ENCODE results near the gene IL16. TPM values are rescaled to one million over a fixed set of nuclear protein-coding genes. Genes with fewer than 3 reads are reported as not detected.

IL16 gene
- total RNA-seq, 2 donors from 2014 or later: 11.1 to 17.1 TPM

- Histone ChIP-seq H3K4me3 (no peak overlapping the region), H3K27me3 (replicated peaks; ENCODE audit: insufficient read depth) (no peaks in the 10 kb centered on the region), H3K4me1 (ENCODE audit: control insufficient read depth in 1 of 2, low read depth in 2 of 2) (no peaks in the 10 kb centered on the region), H3K27ac (no peak overlapping the region), H3K9me3 (no peaks in the 10 kb centered on the region), H3K36me3 (no peaks in the 10 kb centered on the region)
- TF ChIP-seq, protein P1, sequence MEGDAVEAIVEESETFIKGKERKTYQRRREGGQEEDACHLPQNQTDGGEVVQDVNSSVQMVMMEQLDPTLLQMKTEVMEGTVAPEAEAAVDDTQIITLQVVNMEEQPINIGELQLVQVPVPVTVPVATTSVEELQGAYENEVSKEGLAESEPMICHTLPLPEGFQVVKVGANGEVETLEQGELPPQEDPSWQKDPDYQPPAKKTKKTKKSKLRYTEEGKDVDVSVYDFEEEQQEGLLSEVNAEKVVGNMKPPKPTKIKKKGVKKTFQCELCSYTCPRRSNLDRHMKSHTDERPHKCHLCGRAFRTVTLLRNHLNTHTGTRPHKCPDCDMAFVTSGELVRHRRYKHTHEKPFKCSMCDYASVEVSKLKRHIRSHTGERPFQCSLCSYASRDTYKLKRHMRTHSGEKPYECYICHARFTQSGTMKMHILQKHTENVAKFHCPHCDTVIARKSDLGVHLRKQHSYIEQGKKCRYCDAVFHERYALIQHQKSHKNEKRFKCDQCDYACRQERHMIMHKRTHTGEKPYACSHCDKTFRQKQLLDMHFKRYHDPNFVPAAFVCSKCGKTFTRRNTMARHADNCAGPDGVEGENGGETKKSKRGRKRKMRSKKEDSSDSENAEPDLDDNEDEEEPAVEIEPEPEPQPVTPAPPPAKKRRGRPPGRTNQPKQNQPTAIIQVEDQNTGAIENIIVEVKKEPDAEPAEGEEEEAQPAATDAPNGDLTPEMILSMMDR (IDR thresholded peaks at IDR 0.05): no peak
- DNase-seq (ENCODE audit: low spot score) (no peak), ATAC-seq (ENCODE audit: insufficient number of reproducible peaks, low FRiP score, low read depth) (no peak)
Measured at GRCh38 chr15:81289910-81290309, 93.2 kb downstream of the IL16 start.

DNA sequence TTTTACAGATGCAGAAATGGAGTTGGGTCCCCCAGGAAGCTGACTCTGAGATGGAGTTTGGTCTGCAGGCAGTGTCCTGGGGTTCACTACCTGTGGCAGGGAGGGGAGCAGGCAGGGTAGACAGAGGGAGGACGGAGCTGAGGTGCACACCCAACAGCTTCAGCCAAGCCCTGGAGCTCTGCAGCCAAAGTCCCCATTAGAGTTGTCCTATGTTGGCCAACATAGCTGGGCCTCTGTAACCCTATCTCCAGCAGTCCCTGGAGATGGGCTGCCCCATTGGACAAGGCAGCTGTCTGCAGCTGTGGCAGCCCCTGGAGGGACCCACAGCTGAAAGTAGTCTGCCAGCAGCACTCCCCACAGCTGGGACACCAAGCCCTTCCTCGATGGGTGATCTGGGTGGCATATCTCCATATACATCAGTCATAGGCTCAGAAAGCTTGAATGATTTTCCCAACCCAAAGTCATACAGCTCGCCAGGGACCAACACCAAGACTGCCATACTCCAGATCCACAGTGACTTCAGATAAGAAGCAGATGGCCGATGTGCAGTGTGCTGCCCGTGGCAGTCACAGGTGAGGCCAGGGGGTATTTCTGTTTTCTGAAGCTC is 95.3 kb downstream of the IL16 start:
- TF ChIP-seq, protein P1 (IDR thresholded peaks at IDR 0.05): no peak
- ATAC-seq (ENCODE audit: insufficient number of reproducible peaks, low FRiP score, low read depth): no peak
- Histone ChIP-seq H3K4me3 (no peak overlapping the region), H3K4me1 (ENCODE audit: control insufficient read depth in 1 of 2, low read depth in 2 of 2) (peaks cover under 1 to 9% of the 10 kb centered on the region in 2 donors), H3K27ac (no peak overlapping the region), H3K36me3 (no peaks in the 10 kb centered on the region), H3K27me3 (replicated peaks; ENCODE audit: insufficient read depth) (no peaks in the 10 kb centered on the region), H3K9me3 (no peaks in the 10 kb centered on the region)
- no peak for DNase-seq (ENCODE audit: low spot score)

DNA sequence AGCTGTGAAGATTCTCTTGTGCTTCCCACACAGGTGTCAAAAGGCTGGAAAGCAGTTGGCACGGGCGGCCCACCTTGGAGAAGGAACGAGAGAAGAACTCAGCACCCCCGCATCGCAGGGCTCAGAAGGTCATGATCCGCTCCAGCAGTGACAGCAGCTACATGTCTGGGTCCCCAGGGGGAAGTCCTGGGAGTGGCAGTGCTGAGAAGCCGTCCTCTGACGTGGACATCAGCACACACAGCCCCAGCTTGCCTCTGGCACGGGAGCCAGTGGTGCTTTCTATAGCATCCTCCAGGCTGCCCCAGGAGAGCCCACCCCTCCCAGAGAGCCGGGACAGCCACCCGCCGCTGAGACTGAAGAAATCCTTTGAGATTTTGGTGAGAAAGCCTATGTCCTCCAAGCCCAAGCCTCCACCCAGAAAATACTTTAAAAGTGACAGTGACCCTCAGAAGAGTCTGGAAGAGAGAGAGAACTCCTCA is 95.9 kb downstream of the IL16 start:
- Histone ChIP-seq H3K4me3 (no peak overlapping the region), H3K27ac (no peak overlapping the region), H3K9me3 (no peaks in the 10 kb centered on the region), H3K27me3 (replicated peaks; ENCODE audit: insufficient read depth) (no peaks in the 10 kb centered on the region), H3K36me3 (no peaks in the 10 kb centered on the region), H3K4me1 (ENCODE audit: control insufficient read depth in 1 of 2, low read depth in 2 of 2) (peaks cover 3 to 14% of the 10 kb centered on the region in 2 donors)
- DNase-seq (ENCODE audit: low spot score) (no peak), ATAC-seq (ENCODE audit: insufficient number of reproducible peaks, low FRiP score, low read depth) (no peak)
- TF ChIP-seq, protein P1 (IDR thresholded peaks at IDR 0.05): no peak

- no peak for ATAC-seq (ENCODE audit: insufficient number of reproducible peaks, low FRiP score, low read depth)
- H3K27ac ChIP-seq: no peak overlapping the region
- TF ChIP-seq, protein P1 (IDR thresholded peaks at IDR 0.05): no peak
- no peak overlapping the region for H3K4me3 ChIP-seq
- no peaks in the 10 kb centered on the region for H3K27me3 ChIP-seq (replicated peaks; ENCODE audit: insufficient read depth)
- DNase-seq (ENCODE audit: low spot score): no peak
- no peaks in the 10 kb centered on the region for H3K36me3 ChIP-seq
- peaks cover 3 to 15% of the 10 kb centered on the region in 2 donors for H3K4me1 ChIP-seq (ENCODE audit: control insufficient read depth in 1 of 2, low read depth in 2 of 2)
- H3K9me3 ChIP-seq: no peaks in the 10 kb centered on the region
Measured at GRCh38 chr15:81293728-81294515, 97.2 kb downstream of the IL16 start.

- TF ChIP-seq, protein P1 (IDR thresholded peaks at IDR 0.05): no peak
- H3K9me3 ChIP-seq: no peaks in the 10 kb centered on the region
- no peak overlapping the region for H3K4me3 ChIP-seq
- DNase-seq (ENCODE audit: low spot score): no peak
- no peaks in the 10 kb centered on the region for H3K27me3 ChIP-seq (replicated peaks; ENCODE audit: insufficient read depth)
- no peaks in the 10 kb centered on the region for H3K36me3 ChIP-seq
- no peak for ATAC-seq (ENCODE audit: insufficient number of reproducible peaks, low FRiP score, low read depth)
- no peak overlapping the region for H3K27ac ChIP-seq
- H3K4me1 ChIP-seq (ENCODE audit: control insufficient read depth in 1 of 2, low read depth in 2 of 2): peaks cover 3 to 15% of the 10 kb centered on the region in 2 donors
Measured at GRCh38 chr15:81294516-81294880, 97.8 kb downstream of the IL16 start.
